ENCODE measurements around the gene RAMAC.
"Not testable (repeated sequence)": the region's sequence is repeated elsewhere in the genome, so short reads cannot be mapped to it uniquely, and the experiment has no call there.

Gene RAMAC

DNA sequence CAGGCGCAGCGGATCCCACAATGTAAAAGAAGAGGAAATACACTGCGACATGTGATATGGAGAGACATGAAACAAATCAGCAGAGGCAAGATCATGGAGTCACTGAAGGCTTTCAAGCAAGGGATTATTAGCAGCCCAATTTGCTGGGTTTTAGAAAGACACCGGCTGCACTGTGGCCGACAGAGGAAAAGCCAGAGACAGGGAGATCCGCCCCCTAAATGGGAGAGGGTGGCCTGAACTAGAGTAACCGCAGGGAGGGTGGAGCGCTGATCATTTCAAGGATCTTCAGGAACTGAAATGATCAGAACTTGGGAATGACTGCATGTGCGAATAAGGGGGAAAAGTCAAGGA, 26.0 kb downstream of the RAMAC start:
- no peak for DNase-seq (ENCODE audit: low read depth in 4 of 4, low spot score in 1 of 4)

DNA sequence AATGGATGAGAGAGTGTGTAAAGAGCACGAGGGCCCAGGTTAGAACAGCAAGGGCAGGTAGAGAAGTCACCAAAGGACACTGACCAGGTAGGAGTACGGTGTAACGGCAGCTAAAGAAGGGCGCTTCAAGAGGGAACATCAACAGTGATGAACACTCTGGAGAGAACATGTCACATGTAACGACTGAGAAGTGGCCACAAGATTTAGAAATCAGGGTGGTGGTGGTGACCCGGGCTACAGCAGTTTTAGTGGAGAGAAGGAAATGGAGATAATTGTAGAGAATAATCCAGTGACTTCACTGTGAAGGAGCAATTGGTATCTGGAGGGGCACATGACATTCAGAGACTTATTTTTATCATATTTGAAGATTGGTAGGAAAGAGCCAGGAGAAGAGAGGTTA, 26.6 kb downstream of the RAMAC start:
- no peak for DNase-seq (ENCODE audit: low read depth in 4 of 4, low spot score in 1 of 4)

DNA sequence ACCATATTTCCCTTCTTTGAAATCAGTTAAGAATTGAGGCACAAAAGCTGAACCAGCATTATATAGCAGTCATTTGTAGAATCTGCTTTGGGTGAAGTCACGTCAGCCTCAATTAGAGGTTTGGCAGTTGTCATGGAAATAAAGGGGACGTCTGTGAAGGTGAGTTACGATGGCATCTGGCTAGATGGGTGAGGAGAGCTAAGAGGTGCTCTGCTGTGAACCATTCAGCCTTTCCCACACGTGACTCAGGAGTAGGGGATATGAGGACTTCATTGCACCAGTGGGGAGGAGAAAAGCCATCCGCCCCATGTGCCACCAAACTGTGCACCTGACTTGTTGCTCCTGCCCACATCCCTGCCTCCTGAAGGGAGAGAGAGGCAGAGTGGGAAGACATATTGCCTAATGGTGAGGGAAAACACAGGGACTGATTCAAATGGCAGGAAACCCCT, 28.2 kb downstream of the RAMAC start:
- DNase-seq (ENCODE audit: low read depth in 4 of 4, low spot score in 1 of 4) = no peak

DNA sequence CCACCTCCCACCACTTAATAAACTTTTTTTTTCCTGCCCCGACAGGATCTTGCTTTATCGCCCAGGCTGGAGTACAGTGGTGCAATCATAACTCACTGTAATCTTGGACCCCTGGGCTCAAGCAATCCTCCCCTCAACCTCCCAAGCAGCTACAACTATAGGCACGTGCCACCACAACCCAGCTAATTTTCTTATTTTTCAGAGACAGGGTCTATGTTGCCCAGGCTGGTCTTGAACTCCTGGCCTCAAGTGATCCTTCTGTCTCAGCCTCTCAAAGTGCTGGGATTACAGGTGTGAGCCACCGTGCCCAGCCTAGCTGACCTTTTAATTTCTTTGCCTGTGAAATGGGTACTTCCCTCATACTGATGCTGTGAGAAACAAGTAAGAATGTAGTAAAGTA, 29.4 kb downstream of the RAMAC start:
- no peak for DNase-seq (ENCODE audit: low read depth in 4 of 4, low spot score in 1 of 4)

DNA sequence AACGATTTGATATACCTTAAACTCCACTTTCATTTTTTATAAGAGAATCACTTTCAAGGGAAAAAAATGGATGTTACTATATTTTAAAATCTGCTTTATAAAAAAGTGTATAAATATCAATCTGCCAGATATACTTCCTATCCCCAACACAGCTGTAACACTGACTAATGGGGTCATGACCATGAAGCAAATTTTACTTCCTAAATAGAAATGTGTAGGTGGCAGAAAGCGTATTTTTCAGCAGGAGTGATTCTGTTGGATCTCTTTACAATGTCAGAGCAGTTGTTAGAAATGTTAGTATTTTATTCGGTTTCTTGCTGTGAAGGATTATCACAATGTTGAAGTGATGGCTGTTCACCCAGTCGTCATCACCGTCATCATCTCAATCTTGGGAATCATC, 30.9 kb downstream of the RAMAC start:
- DNase-seq (ENCODE audit: low read depth in 4 of 4, low spot score in 1 of 4) = no peak

DNA sequence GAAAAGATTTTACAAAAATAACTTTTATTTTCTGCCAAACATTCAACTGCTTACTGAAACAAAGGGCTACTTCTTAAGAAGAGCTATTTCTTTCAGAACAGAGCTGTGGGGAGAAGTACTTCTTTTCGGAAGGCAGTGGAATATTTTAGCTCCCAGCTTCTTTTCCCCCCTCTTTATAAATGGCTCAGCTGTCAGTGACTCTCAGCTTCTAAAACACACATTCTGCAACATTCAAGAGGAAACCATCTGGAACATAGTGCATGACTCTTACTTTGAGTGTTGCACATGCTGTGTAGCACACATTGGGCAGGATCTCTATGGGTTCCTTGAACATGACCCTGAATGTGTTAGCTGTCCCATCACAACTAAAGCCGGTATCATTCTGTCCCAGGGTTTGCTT, 32.4 kb downstream of the RAMAC start:
- DNase-seq (ENCODE audit: low read depth in 4 of 4, low spot score in 1 of 4) = no peak

DNA sequence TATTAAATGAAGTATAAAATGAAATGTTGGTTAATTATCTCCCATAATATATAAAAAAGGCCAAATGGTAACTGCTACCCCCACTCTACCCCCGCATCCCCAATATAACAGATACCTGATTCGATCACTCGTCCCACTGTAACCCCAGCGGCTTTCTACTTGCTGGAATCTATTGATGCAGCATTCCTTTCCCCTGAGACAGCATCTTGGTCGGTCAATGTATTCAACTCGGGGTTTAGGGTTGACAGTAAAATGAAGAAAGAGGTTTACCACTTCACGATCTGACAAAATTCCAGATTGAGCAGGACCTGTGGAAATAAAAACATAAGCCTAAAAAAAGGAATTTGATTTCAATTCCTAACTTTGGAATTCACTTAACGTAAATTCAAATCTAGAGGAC, 44.0 kb downstream of the RAMAC start:
- no peak for DNase-seq (ENCODE audit: low read depth in 4 of 4, low spot score in 1 of 4)

DNA sequence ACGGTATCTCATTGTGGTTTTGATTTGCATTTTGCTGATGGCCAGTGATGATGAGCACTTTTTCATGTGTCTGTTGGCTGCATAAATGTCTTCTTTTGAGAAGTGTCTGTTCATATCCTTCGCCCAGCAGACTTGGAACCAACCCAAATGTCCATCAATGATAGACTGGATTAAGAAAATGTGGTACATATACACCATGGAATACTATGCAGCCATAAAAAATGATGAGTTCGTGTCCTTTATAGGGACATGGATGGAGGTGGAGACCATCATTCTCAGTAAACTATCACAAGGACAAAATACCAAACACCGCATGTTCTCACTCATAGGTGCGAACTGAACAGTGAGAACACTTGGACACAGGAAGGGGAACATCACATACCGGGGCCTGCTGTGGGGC, 45.2 kb downstream of the RAMAC start:
- not testable (repeated sequence) for DNase-seq (ENCODE audit: low read depth in 4 of 4, low spot score in 1 of 4)

DNA sequence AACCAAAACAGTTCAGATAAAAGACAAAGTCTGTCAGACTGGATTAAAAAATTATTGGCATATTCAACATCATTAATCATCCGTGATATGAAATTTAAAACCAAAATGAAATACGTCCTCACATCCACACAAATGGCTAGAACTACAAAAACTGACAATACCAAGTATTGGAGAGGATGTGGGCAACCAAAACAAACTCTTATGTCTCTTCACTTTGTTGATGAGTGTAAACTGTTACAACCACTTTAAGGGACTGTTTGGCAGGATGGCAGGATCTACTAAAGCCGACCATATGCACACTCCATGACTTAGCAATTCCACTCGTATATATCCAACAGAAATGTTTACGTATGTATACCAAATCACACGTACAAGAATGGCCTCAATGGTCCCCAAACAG, 50.2 kb downstream of the RAMAC start:
- no peak for DNase-seq (ENCODE audit: low read depth in 4 of 4, low spot score in 1 of 4)

DNA sequence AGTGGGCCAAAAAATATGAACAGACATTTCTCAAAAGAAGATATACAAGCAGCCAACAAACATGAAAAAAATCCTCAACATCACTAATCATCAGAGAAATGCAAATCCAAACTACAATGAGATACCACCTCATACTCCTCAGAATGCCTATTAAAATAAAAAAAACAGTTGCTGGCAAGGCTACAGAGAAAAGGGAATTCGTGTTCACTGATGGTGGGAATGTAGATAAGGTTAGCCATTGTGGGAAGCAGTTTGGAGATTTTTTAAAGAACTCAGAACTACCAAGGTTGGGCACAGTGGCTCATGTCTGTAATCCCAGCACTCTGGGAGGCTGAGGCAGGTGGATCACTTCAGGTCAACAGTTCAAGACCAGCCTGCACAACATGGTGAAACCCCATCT, 53.2 kb downstream of the RAMAC start:
- no peak for DNase-seq (ENCODE audit: low read depth in 4 of 4, low spot score in 1 of 4)
